HL-60 (cell line): Measurements from ENCODE around the gene ASB9.

Experiments
- DNase-seq, 2 experiments: peaks; one replicate each; pipeline ENCODE4 v3.0.0-alpha.2; 2010 to 2020; ENCODE audit warnings: low read depth in 1 of 2, low spot score in 1 of 2
- H3K27ac ChIP-seq: fragments of 250-450 bp; sonication (Bioruptor Pico); replicated peaks from 2 replicates; pipeline ENCODE4 v1.5.1; 2020; ENCODE audit warnings: mild to moderate bottlenecking, moderate library complexity
- H3K27me3 ChIP-seq: fragments of 250-450 bp; sonication (Bioruptor Pico); 2 replicates; pipeline ENCODE4 v1.5.1; 2021; ENCODE audit warnings: mild to moderate bottlenecking, moderate library complexity; ENCODE audit not compliant: insufficient read depth, poor library complexity, severe bottlenecking
- H3K4me3 ChIP-seq: replicated peaks from 2 replicates; pipeline ENCODE4 v1.5.1; 2011; ENCODE audit warnings: mild to moderate bottlenecking, control low read depth, low read length; ENCODE audit not compliant: insufficient read depth
- GABPA ChIP-seq: IDR thresholded peaks from 2 replicates; pipeline ENCODE4 v1.6.1; 2012; ENCODE audit warnings: low read depth
- POLR2AphosphoS5 ChIP-seq: IDR thresholded peaks from 2 replicates; pipeline ENCODE4 v1.6.1; 2012; ENCODE audit warnings: low read depth
- SPI1 ChIP-seq: IDR thresholded peaks from 2 replicates; pipeline ENCODE4 v1.6.1; 2012; ENCODE audit warnings: low read depth, mild to moderate bottlenecking, borderline replicate concordance
- TF ChIP-seq, protein P1 (sequence below): IDR thresholded peaks from one replicate; pipeline ENCODE4 v1.5.1; 2011; ENCODE audit warnings: low read length, control low read depth, inconsistent platforms; ENCODE audit not compliant: insufficient read depth
- TF ChIP-seq, protein P2 (sequence below): IDR thresholded peaks from 2 replicates; pipeline ENCODE4 v1.6.1; 2012; ENCODE audit warnings: low read depth; ENCODE audit not compliant: insufficient replicate concordance

The ASB9 gene

DNA sequence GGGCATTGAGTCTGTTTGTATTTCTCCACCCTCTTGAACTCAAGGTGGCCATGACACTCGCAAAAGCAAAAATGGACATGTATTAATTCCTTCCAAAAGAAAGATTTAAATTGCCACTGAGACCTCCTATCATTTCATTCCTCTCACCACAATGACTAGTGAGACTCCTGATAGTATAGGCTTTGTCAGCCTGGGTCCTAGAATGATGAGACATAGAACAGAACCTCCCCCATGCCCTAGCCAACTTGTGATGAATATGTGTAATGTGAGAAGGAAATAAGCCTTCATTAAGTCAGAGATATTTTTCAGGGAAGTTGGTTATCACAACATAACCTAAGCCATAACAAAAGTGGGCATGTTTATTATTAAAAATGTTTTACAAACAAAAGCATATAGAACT is 62.5 kb downstream of the ASB9 start:
- Histone ChIP-seq H3K27ac (no peak overlapping the region), H3K27me3 (no peaks in the 10 kb centered on the region), H3K4me3 (no peak overlapping the region)
- no peak for DNase-seq
- TF ChIP-seq, protein P1, sequence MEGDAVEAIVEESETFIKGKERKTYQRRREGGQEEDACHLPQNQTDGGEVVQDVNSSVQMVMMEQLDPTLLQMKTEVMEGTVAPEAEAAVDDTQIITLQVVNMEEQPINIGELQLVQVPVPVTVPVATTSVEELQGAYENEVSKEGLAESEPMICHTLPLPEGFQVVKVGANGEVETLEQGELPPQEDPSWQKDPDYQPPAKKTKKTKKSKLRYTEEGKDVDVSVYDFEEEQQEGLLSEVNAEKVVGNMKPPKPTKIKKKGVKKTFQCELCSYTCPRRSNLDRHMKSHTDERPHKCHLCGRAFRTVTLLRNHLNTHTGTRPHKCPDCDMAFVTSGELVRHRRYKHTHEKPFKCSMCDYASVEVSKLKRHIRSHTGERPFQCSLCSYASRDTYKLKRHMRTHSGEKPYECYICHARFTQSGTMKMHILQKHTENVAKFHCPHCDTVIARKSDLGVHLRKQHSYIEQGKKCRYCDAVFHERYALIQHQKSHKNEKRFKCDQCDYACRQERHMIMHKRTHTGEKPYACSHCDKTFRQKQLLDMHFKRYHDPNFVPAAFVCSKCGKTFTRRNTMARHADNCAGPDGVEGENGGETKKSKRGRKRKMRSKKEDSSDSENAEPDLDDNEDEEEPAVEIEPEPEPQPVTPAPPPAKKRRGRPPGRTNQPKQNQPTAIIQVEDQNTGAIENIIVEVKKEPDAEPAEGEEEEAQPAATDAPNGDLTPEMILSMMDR = no peak
- TF ChIP-seq SPI1 (no peak), POLR2AphosphoS5 (no peak), GABPA (no peak)
- TF ChIP-seq, protein P2, sequence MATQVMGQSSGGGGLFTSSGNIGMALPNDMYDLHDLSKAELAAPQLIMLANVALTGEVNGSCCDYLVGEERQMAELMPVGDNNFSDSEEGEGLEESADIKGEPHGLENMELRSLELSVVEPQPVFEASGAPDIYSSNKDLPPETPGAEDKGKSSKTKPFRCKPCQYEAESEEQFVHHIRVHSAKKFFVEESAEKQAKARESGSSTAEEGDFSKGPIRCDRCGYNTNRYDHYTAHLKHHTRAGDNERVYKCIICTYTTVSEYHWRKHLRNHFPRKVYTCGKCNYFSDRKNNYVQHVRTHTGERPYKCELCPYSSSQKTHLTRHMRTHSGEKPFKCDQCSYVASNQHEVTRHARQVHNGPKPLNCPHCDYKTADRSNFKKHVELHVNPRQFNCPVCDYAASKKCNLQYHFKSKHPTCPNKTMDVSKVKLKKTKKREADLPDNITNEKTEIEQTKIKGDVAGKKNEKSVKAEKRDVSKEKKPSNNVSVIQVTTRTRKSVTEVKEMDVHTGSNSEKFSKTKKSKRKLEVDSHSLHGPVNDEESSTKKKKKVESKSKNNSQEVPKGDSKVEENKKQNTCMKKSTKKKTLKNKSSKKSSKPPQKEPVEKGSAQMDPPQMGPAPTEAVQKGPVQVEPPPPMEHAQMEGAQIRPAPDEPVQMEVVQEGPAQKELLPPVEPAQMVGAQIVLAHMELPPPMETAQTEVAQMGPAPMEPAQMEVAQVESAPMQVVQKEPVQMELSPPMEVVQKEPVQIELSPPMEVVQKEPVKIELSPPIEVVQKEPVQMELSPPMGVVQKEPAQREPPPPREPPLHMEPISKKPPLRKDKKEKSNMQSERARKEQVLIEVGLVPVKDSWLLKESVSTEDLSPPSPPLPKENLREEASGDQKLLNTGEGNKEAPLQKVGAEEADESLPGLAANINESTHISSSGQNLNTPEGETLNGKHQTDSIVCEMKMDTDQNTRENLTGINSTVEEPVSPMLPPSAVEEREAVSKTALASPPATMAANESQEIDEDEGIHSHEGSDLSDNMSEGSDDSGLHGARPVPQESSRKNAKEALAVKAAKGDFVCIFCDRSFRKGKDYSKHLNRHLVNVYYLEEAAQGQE = no peak

DNA sequence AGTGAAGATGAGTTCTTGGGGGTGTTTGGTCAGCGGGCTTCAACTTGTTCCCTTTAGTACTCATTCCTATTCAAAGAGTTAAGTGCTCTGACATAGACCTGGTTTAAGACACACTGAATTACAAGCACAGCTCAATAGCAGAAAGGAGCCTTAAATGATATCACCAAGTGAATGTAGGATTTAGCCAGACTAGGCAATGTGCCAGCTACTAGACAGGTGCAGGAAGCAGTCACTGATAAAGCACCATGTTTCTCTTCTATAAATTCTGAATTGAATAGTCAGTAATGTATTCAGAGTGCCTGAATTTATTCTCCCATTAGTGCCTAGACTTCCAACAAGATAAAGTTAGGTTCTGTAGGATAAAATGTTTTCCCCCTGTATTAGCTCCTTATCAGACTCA is 63.6 kb downstream of the ASB9 start:
- DNase-seq = no peak
- H3K4me3 ChIP-seq = no peak overlapping the region
- TF ChIP-seq, protein P2 = no peak
- TF ChIP-seq, protein P1 = no peak
- TF ChIP-seq SPI1 (no peak), GABPA (no peak), POLR2AphosphoS5 (no peak)
- no peaks in the 10 kb centered on the region for H3K27me3 ChIP-seq
- H3K27ac ChIP-seq = no peak overlapping the region

DNA sequence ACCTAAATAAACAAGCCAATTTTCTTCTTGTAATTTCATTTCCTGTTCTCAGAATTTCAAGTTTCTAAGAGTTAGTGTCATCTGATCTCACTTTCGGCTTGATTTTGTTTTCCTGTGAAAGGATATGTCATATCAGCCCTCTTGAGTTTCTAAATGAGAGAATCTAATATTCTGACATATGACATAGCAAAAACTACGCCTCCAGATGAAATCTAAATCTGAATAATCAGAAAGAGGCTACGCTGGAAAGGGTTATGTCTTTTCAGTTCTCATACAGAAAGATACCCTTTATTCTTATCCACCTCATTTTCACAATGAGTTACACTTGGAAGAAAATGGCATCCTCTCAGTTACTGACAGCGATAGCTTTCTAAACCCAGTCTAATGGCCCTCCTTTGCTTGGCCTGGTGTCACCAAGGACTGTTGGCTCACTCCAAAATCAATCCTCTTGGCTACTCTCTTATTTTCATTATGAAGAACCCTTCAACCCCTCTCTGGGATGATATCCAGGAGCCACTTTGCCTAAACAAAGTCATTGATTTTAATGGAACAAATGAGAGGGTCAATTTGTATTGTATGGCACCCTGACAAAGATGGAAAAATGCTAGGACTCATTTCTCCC is 65.6 kb downstream of the ASB9 start:
- TF ChIP-seq POLR2AphosphoS5 = no peak
- no peaks in the 10 kb centered on the region for H3K27me3 ChIP-seq
- H3K27ac ChIP-seq = no peak overlapping the region
- no peak for DNase-seq
- no peak overlapping the region for H3K4me3 ChIP-seq

DNA sequence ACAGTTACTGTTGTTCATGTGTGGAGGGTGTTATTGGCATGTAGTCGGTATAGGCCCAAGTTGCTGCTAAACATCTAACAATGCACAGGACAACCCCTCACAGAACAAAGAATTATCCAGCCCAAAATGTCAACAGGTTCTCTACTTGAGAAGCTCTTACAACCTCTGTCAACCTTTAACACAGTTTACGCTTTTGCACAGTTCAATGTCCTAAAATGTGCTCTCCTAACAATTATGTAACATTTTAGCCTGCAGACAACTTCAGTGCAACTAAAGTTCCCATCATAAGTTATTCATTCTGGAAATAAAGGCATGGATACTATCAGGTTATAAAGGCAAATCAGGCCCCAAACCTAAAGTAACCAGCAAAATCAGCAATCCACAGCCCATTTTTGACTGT is 66.2 kb downstream of the ASB9 start:
- Histone ChIP-seq H3K27ac (no peak overlapping the region), H3K27me3 (no peaks in the 10 kb centered on the region), H3K4me3 (no peak overlapping the region)
- TF ChIP-seq, protein P1 = no peak
- TF ChIP-seq, protein P2 = no peak
- no peak for TF ChIP-seq POLR2AphosphoS5
- TF ChIP-seq GABPA = no peak
- TF ChIP-seq SPI1 = no peak
- DNase-seq = no peak
